AG09319 (cell line): ENCODE results near the gene AGPAT4.

Experiments
- DNase-seq: peaks from one replicate; pipeline ENCODE4 v3.0.0-alpha.2; 2010; ENCODE audit warnings: low read depth; ENCODE audit errors: extremely low read depth
- TF ChIP-seq, protein P1 (sequence below): IDR thresholded peaks from 2 replicates; pipeline ENCODE4 v1.5.1; 2011; ENCODE audit warnings: low read depth, mild to moderate bottlenecking, inconsistent platforms, low read length, moderate library complexity

The AGPAT4 gene

DNA sequence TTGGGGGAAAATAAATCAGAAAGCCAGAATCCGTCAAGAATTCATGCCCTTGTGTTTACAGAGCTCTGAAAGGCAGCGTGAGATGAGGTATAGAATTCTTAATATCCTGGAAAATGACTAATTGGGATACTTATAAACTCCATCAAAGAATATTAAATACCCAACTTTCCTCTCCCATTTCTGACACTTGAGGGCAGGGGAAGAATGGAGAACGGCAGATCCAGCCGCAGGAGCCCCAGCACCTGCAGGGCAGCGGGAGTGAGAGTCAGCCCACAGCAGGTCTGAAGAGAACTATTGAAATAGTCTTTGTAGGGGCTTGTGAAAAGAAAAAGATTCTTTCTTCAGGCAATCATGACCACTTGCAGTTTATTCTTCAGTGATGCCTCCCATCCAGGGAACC, 107.2 kb downstream of the AGPAT4 start:
- TF ChIP-seq, protein P1, sequence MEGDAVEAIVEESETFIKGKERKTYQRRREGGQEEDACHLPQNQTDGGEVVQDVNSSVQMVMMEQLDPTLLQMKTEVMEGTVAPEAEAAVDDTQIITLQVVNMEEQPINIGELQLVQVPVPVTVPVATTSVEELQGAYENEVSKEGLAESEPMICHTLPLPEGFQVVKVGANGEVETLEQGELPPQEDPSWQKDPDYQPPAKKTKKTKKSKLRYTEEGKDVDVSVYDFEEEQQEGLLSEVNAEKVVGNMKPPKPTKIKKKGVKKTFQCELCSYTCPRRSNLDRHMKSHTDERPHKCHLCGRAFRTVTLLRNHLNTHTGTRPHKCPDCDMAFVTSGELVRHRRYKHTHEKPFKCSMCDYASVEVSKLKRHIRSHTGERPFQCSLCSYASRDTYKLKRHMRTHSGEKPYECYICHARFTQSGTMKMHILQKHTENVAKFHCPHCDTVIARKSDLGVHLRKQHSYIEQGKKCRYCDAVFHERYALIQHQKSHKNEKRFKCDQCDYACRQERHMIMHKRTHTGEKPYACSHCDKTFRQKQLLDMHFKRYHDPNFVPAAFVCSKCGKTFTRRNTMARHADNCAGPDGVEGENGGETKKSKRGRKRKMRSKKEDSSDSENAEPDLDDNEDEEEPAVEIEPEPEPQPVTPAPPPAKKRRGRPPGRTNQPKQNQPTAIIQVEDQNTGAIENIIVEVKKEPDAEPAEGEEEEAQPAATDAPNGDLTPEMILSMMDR: no peak
- DNase-seq: no peak

DNA sequence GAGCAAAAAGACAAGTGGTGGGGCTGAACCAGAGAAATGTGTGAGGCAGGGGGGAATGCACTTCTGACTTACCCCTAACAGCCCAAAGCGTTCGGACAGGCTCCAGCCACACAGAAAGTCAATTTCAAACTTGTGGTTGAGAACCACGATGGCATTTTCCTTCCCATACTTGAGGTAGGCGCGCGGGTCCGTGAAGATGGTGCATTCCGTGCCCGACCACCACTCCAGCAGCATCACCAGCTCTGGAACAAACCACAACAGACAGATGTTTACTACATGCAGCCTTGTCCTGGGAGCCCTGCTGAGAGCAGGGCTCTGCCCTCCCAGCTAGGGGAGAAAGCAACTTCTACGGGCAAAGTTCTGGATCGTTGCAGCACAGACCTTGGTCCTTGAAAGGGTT, 107.7 kb downstream of the AGPAT4 start:
- DNase-seq: no peak
- TF ChIP-seq, protein P1: no peak

DNA sequence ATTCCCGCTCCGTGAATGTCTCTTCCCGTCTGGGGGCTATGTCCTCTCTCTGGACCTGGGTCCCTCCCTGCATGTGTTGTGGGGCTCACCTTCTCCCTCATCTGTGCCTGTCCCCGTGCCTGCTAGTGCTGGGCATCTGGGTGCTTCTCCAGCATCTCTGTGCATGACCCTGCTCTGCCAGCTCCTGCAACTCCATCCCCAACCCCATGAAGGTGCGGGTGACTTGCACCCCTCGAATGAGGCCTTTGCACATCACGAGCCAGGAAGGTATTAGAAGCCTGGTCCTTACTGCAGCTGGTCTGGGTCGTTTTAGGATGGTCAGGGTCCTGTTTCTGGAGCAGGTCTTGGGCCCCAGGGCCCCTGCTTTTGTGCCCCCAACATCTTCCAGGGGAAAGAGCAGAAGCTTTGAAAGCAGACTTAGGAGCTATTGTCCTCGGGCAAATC, 109.7 kb downstream of the AGPAT4 start:
- TF ChIP-seq, protein P1: no peak
- no peak for DNase-seq

GRCh38 chr6:161163466-161164181, 110.2 kb downstream of the AGPAT4 start:
- TF ChIP-seq, protein P1: no peak
- DNase-seq: no peak

DNA sequence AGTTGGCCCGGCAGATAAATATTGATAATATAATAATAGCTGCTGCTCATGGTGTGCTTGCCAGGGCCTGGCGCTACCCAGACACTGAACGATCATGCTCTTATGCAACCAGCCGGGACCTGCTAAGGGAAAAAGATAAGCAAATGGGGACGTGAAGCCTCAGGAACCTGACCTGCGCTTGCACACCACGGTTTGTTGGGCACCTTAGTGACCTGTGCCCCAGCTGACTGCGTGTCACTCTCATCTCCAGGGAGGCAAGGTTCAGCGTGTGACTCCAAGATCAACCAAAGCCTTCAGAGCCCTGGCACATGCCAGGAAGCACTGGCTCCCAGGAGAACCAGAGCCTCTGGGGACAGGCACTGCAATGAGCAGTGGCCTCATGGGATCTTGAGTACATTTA, 111.1 kb downstream of the AGPAT4 start:
- TF ChIP-seq, protein P1: no peak
- no peak for DNase-seq

DNA sequence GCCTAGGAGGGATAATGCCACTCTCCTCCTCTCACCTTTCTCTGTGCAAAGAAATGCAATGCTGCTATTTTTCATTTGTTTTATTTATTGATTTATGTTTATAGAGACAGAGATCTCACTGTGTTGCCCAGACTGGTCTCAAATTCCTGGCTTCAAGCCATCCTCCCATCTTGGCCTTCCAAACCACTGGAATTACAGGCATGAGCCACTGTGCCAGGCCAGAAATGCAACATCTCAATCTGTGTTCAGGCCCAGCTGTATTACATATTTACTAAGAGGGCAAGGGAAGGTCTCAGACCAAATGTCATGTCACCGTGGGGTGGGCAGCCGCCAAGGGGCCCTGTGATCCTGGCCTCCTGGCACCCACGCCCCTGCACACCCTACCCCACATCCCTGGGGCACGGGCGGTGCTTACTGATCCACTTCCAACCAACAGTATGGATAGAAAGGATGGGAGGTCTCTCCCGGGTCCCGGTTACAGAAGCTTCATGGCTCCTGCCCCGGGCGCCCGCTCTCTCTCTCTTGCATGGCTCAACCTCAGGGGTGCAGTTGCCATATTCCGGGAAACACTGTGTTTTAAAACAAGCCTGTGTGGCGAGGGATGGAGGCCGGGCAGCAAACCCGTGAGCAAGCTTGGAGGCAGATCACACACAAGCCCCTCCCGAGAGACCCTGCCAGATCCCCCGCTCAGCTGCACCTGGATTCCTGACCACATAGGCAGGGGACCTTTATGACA, 111.8 kb downstream of the AGPAT4 start:
- TF ChIP-seq, protein P1: no peak

GRCh38 chr6:161161121-161161520, 112.7 kb downstream of the AGPAT4 start:
- TF ChIP-seq, protein P1: no peak
- DNase-seq: no peak

More for the DNA sequence above, 111.8 kb downstream of the AGPAT4 start:
- DNase-seq: peak; percentile 74
